Measurements from ENCODE around the gene CHST5. TPM values are rescaled to one million over a fixed set of nuclear protein-coding genes. Genes with fewer than 3 reads are reported as not detected.

CHST5 gene
- 0.48 and 0.88 TPM in 2 replicates for total RNA-seq (2011; cell fraction: chromatin; rRNA removed; ENCODE audit: low replicate concordance)
- 0.26 and 0.50 TPM in 2 replicates for total RNA-seq (2011; cell fraction: nucleolus; rRNA removed)
- total RNA-seq (2011; cell fraction: nucleoplasm; rRNA removed): 0.59 and 0.76 TPM in 2 replicates
- total RNA-seq (2014; rRNA removed) (not detected in 2 replicates), total RNA-seq (2014; rRNA removed; fragmentation: Illumina TruSeq; extraction: Trizol) (not detected in 2 replicates), total RNA-seq (2015; rRNA removed; fragmentation: Illumina TruSeq; extraction: Trizol) (0.07 TPM in 1 of 2 replicates, not detected in the other), total RNA-seq (2021) (0.18 and 0.20 TPM in 2 replicates), polyA plus RNA-seq (2011; rRNA removed) (0.06 and 0.09 TPM in 2 replicates), polyA plus RNA-seq (2014; fragmentation: Illumina TruSeq; extraction: Trizol) (0.40 TPM in 1 of 2 replicates, not detected in the other), polyA plus RNA-seq (2014; fragmentation: Nextera tagmentation; extraction: Ambion mirVana) (not detected), polyA plus RNA-seq (2014; rRNA removed) (0.05 and 0.21 TPM in 2 replicates), polyA minus RNA-seq (2011; rRNA and poly(A)+ RNA removed) (0.07 and 0.09 TPM in 2 replicates), Bru-seq, nascent RNA (percentile 40 among the genes with signal in this experiment), BruChase-seq, experiment 1, labeled RNA remaining after a 2-hour chase (percentile 24 among the genes with signal in this experiment), BruChase-seq, experiment 2, labeled RNA remaining after a 6-hour chase (percentile 25 among the genes with signal in this experiment)
- polyA plus RNA-seq (2011; cell fraction: cytosol; rRNA removed): 0.03 and 0.19 TPM in 2 replicates
- polyA plus RNA-seq (2011; cell fraction: nucleus; rRNA removed): 0.34 and 0.58 TPM in 2 replicates
- polyA plus RNA-seq (2012): not detected in 2 replicates
- polyA minus RNA-seq (2011; cell fraction: cytosol; rRNA and poly(A)+ RNA removed): not detected in 2 replicates
- 0.22 TPM in 1 of 2 replicates, not detected in the other for polyA minus RNA-seq (2011; cell fraction: nucleus; rRNA and poly(A)+ RNA removed)
- long read RNA-seq, experiment 1: 0 reads
- long read RNA-seq, experiment 2: 0 reads
- long read RNA-seq, experiment 3: 0 reads

DNA sequence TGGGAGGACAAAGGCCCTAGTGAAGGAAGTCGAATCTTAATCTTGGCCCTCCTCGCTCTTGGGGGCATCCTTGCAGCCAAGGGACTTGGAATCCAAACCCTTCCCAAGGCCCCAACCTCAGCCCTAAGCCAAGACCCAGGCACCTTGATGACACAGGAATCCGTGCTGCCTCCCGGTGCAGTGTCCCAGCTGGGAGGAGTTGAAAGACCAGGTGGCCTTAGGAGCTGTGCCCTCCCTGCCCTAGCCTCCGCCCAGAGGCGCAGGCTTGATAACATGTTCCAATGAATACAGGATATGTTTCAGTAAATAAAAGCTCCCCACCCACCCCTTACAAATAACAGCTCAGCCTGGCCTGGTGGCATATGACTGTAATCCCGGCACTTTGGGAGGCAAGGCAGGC, at the start of gene CHST5:
Gene CHST5 (minus strand): TSS at position 208 of the 400 bp plus-strand sequence. CDS start 5,724 bp downstream, outside the sequence.
- WGBS (ENCODE audit: insufficient coverage, low coverage, missing lambda C conversion rate): 40% methylated on average over 7 of the region's 7 CpGs
- POLR2A ChIA-PET: interaction anchor here (0.6 to 5.1 kb wide), 4 partner anchors 9 to 1225 kb away, joined by 3 to 27 read pairs (median 6); no protein-coding TSS in a partner anchor
- no TSS peak for BruUV-seq (replicated peaks)

More for the DNA sequence above, at the start of gene CHST5:
- peaks cover 0 to 10% of the 10 kb centered on the region in 2 experiments; a peak in 1 of 5 replicates for H3K4me1 ChIP-seq (replicated peaks in 1 of 2; ENCODE audit: control insufficient read depth in 2 of 2, insufficient read depth in 2 of 2, low read length in 2 of 2)
- H3K9ac ChIP-seq (ENCODE audit: insufficient read depth in 1 of 2, low read depth in 2 of 2, low read length in 2 of 2): peak within 1 kb of the TSS in 1 of 2 experiments; percentile 56; a peak in 1 of 4 replicates
- H3K27me3 ChIP-seq (ENCODE audit: control insufficient read depth in 2 of 2, insufficient read depth in 2 of 2, low read length in 2 of 2): peaks cover 17 to 38% of the 10 kb centered on the region in 2 experiments
- TF ChIP-seq TARDBP (IDR thresholded peaks at IDR 0.05): no peak
- TF ChIP-seq SMARCA5 (IDR thresholded peaks at IDR 0.05): no peak
- TF ChIP-seq MXD1 (CRISPR knock-in tag; IDR thresholded peaks at IDR 0.05; ENCODE audit: borderline replicate concordance, poor library complexity, severe bottlenecking): no peak
- TF ChIP-seq ZNF79 (CRISPR knock-in tag; IDR thresholded peaks at IDR 0.05; ENCODE audit: low read depth): no peak
- TF ChIP-seq NCOA6 (IDR thresholded peaks at IDR 0.05): no peak
- TF ChIP-seq PTRF (tag; IDR thresholded peaks at IDR 0.05): no peak
- TF ChIP-seq, protein P1, sequence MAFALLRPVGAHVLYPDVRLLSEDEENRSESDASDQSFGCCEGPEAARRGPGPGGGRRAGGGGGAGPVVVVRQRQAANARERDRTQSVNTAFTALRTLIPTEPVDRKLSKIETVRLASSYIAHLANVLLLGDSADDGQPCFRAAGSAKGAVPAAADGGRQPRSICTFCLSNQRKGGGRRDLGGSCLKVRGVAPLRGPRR (CRISPR knock-in tag; IDR thresholded peaks at IDR 0.05): no peak
- TF ChIP-seq EHMT2 (IDR thresholded peaks at IDR 0.05): no peak
- TF ChIP-seq RFX1 (IDR thresholded peaks at IDR 0.05): no peak
- no peak for TF ChIP-seq MCM5 (IDR thresholded peaks at IDR 0.05; ENCODE audit: low read depth)
- no peak for TF ChIP-seq RBM17 (IDR thresholded peaks at IDR 0.05; ENCODE audit: borderline replicate concordance, low read depth, low read length)
- TF ChIP-seq RNF2 (IDR thresholded peaks at IDR 0.05): no peak
- TF ChIP-seq E2F3 (CRISPR knock-in tag; IDR thresholded peaks at IDR 0.05): no peak
- no peak for TF ChIP-seq SRSF1 (IDR thresholded peaks at IDR 0.05; ENCODE audit: low read depth, low read length)
- TF ChIP-seq KDM5B (IDR thresholded peaks at IDR 0.05; ENCODE audit: insufficient replicate concordance, low read depth, low read length): no peak
- TF ChIP-seq NR2C1 (IDR thresholded peaks at IDR 0.05): no peak
- no peak for TF ChIP-seq NR2C1 (tag; IDR thresholded peaks at IDR 0.05)
- TF ChIP-seq ZBTB49 (CRISPR knock-in tag; IDR thresholded peaks at IDR 0.05; ENCODE audit: borderline replicate concordance): no peak
- no peak for TF ChIP-seq FUS (optimal IDR thresholded peaks at IDR 0.05; ENCODE audit: low read depth, low read length)
- DNase-seq (ENCODE audit: extremely low read depth in 1 of 4, low spot score in 3 of 4) (no peak), FAIRE-seq (no peak), ATAC-seq (no peak)
- CTCF ChIA-PET (ENCODE audit: low intra/inter-chr PET ratio): no interaction called here
- no peaks in the 10 kb centered on the region for H3K9me1 ChIP-seq (ENCODE audit: control insufficient read depth, insufficient read depth, low read length)
- H2AFZ ChIP-seq (ENCODE audit: low read depth, low read length): no peak within 1 kb of the TSS
- H3K4me2 ChIP-seq (ENCODE audit: insufficient read depth, low read length): no peak within 1 kb of the TSS
- no peak within 1 kb of the TSS for H3K4me3 ChIP-seq
- intact Hi-C loops (cut with micrococcal nuclease): no loop called here
- no peaks in the 10 kb centered on the region for H3K9me3 ChIP-seq (replicated peaks; ENCODE audit: control insufficient read depth, insufficient read depth, low read depth, low read length)
- H3K79me2 ChIP-seq (ENCODE audit: control insufficient read depth, insufficient read depth, low read length): no peaks in the 10 kb centered on the region
- in situ Hi-C loops (cut with MboI): no loop called here
- peaks cover 4% of the 10 kb centered on the region; the same call in 1 of the 2 replicates for H4K20me1 ChIP-seq (replicated peaks; ENCODE audit: control insufficient read depth, insufficient read depth, low read length)
- no peak within 1 kb of the TSS for H3K27ac ChIP-seq (ENCODE audit: extremely low read depth, low read depth, low read length)
- no peaks in the 10 kb centered on the region for H3K36me3 ChIP-seq (ENCODE audit: control insufficient read depth, insufficient read depth, low read length)

Measured in K562 (cell line).